ENCODE results near the gene GRK7.
"Not testable (repeated sequence)": the region's sequence is repeated elsewhere in the genome, so short reads cannot be mapped to it uniquely, and the experiment has no call there.

GRK7 gene

GRCh38 chr3:141789281-141789680 lies 26.1 kb downstream of the GRK7 start:
- no peak overlapping the region for H3K4me3 ChIP-seq (ENCODE audit: low read length)
- no peak for DNase-seq (ENCODE audit: low read depth, low spot score)

- no peak overlapping the region for H3K4me3 ChIP-seq (ENCODE audit: low read length)
Observed at GRCh38 chr3:141790171-141790570, 27.0 kb downstream of the GRK7 start.

GRCh38 chr3:141792495-141792894 lies 29.3 kb downstream of the GRK7 start:
- H3K4me3 ChIP-seq (ENCODE audit: low read length): no peak overlapping the region
- DNase-seq (ENCODE audit: low read depth, low spot score): no peak

More at GRCh38 chr3:141790171-141790570, 27.0 kb downstream of the GRK7 start:
- no peak for DNase-seq (ENCODE audit: low read depth, low spot score)

- no peak overlapping the region for H3K4me3 ChIP-seq (ENCODE audit: low read length)
- no peak for DNase-seq (ENCODE audit: low read depth, low spot score)
Observed at GRCh38 chr3:141793476-141794260, 30.5 kb downstream of the GRK7 start.

- H3K4me3 ChIP-seq (ENCODE audit: low read length): no peak overlapping the region
- DNase-seq (ENCODE audit: low read depth, low spot score): peak; percentile 71
Observed at GRCh38 chr3:141795276-141795675, 32.1 kb downstream of the GRK7 start.

GRCh38 chr3:141795741-141796080 lies 32.5 kb downstream of the GRK7 start:
- no peak overlapping the region for H3K4me3 ChIP-seq (ENCODE audit: low read length)
- no peak for DNase-seq (ENCODE audit: low read depth, low spot score)

- H3K4me3 ChIP-seq (ENCODE audit: low read length): peak overlapping the region; percentile 47
- peak; percentile 96 for DNase-seq (ENCODE audit: low read depth, low spot score)
Observed at GRCh38 chr3:141796081-141796888, 33.1 kb downstream of the GRK7 start.

- peak; percentile 62 for DNase-seq (ENCODE audit: low read depth, low spot score)
- H3K4me3 ChIP-seq (ENCODE audit: low read length): peak overlapping the region; percentile 47
Observed at GRCh38 chr3:141796889-141797781, 33.9 kb downstream of the GRK7 start.

- DNase-seq (ENCODE audit: low read depth, low spot score): no peak
- peak overlapping the region; percentile 47 for H3K4me3 ChIP-seq (ENCODE audit: low read length)
Observed at GRCh38 chr3:141797819-141798447, 34.7 kb downstream of the GRK7 start.

- H3K4me3 ChIP-seq (ENCODE audit: low read length): no peak overlapping the region
- no peak for DNase-seq (ENCODE audit: low read depth, low spot score)
Observed at GRCh38 chr3:141798448-141798845, 35.2 kb downstream of the GRK7 start.

GRCh38 chr3:141802316-141803077 lies 39.3 kb downstream of the GRK7 start:
- no peak overlapping the region for H3K4me3 ChIP-seq (ENCODE audit: low read length)
- no peak for DNase-seq (ENCODE audit: low read depth, low spot score)

GRCh38 chr3:141803538-141803937 lies 40.3 kb downstream of the GRK7 start:
- not testable (repeated sequence) for H3K4me3 ChIP-seq (ENCODE audit: low read length); DNase-seq (ENCODE audit: low read depth, low spot score)

GRCh38 chr3:141804447-141804777 lies 41.2 kb downstream of the GRK7 start:
- no peak overlapping the region for H3K4me3 ChIP-seq (ENCODE audit: low read length)
- DNase-seq (ENCODE audit: low read depth, low spot score): no peak

- H3K4me3 ChIP-seq (ENCODE audit: low read length): no peak overlapping the region
- no peak for DNase-seq (ENCODE audit: low read depth, low spot score)
Observed at GRCh38 chr3:141804778-141805639, 41.8 kb downstream of the GRK7 start.

- no peak overlapping the region for H3K4me3 ChIP-seq (ENCODE audit: low read length)
- DNase-seq (ENCODE audit: low read depth, low spot score): no peak
Observed at GRCh38 chr3:141807277-141808033, 44.2 kb downstream of the GRK7 start.

GRCh38 chr3:141808586-141808985 lies 45.4 kb downstream of the GRK7 start:
- no peak overlapping the region for H3K4me3 ChIP-seq (ENCODE audit: low read length)
- no peak for DNase-seq (ENCODE audit: low read depth, low spot score)

GRCh38 chr3:141810161-141810560 lies 47.0 kb downstream of the GRK7 start:
- no peak overlapping the region for H3K4me3 ChIP-seq (ENCODE audit: low read length)
- DNase-seq (ENCODE audit: low read depth, low spot score): no peak
